Right cardiac atrium (tissue), 5 donors: ENCODE data around the gene TRIM75. TPM values are rescaled to one million over a fixed set of nuclear protein-coding genes. Genes with fewer than 3 reads are reported as not detected.
A peak's percentile ranks its signal among the peaks of the same experiment; 100 is the strongest.
"Not testable (repeated sequence)": the region's sequence is repeated elsewhere in the genome, so short reads cannot be mapped to it uniquely, and the experiment has no call there.

Experiments
- ATAC-seq, 2 donors: fragments of 200-7000 bp; cut with Tn5 transposase; one replicate each; pipeline versions ENCODE4 v1.8.0 to v1.9.1; 2020; ENCODE audit warnings: moderate library complexity in 2 of 2, mild to moderate bottlenecking in 1 of 2
- DNase-seq, 3 donors: peaks; one replicate each; pipeline ENCODE4 v3.0.0-alpha.2; 2020
- H3K27ac ChIP-seq: one replicate; pipeline ENCODE4 v1.5.1; 2013; ENCODE audit warnings: mild to moderate bottlenecking, low read length, control low read depth, moderate library complexity
- H3K27me3 ChIP-seq: one replicate; pipeline ENCODE4 v1.6.1; 2013; ENCODE audit not compliant: control insufficient read depth, insufficient read depth
- H3K4me1 ChIP-seq: one replicate; pipeline ENCODE4 v1.6.1; 2013; ENCODE audit warnings: low read length; ENCODE audit not compliant: control insufficient read depth, insufficient read depth
- H3K4me3 ChIP-seq: one replicate; pipeline ENCODE4 v1.5.1; 2013; ENCODE audit warnings: low read length, control low read depth
- H3K9me3 ChIP-seq: one replicate; pipeline ENCODE4 v1.6.1; 2013; ENCODE audit warnings: low read length; ENCODE audit not compliant: control insufficient read depth
- whole genome bisulfite sequencing: extraction: QIAGEN DNeasy Blood & Tissue Kit; methylation state at CpG from one replicate; pipeline ENCODE4 v1.1.7; 2013; 5-methylcytosine and 5-hydroxymethylcytosine counted together
- intact Hi-C, 4 donors: fragments of 100-400 bp; cut with DNase I; formaldehyde crosslinking; loops; one replicate each; pipeline versions ENCODE4 v1.11.0 to v1.14.0; 2022 to 2023
- polyA plus RNA-seq: library from polyadenylated mRNA; stranded (reverse); fragments of 200-250 nt; gene quantifications from one replicate; pipeline ENCODE4 v1.2.3, GENCODE V29; 2013
- total RNA-seq, 4 donors: library from RNA; stranded (reverse); fragmentation: NEBNext Ultra II Directional; extraction: Animal tissue kit (Norgen Biotek cat#: 25700); gene quantifications; one replicate each; pipeline ENCODE4 v1.2.1, GENCODE V29; 2021
- donor health status: healthy with polysubstance abuse.
- donor health status: DM: no; HTN: yes; CAD: no.
- donor health status: DM: no; HTN: no; CAD: no.
- donor health status: DM: no; HTN: yes; CAD: no; lungs with severe emphysema.
- donor health status: DM: yes; HTN: yes; CAD: no.

The TRIM75 gene
- total and polyA plus RNA-seq, 5 donors, result not detected

- H3K27ac ChIP-seq, result no peak overlapping the region
- no peaks in the 10 kb centered on the region for H3K27me3 ChIP-seq
- no peak overlapping the region for H3K4me3 ChIP-seq
- no peaks in the 10 kb centered on the region for H3K9me3 ChIP-seq
- intact Hi-C loops, result no loop called here
- no peak for DNase-seq
- ATAC-seq, result no peak
- H3K4me1 ChIP-seq, result no peaks in the 10 kb centered on the region
- 97% methylated on average over 5 of the region's 5 CpGs for WGBS
Observed at GRCh38 chr4:165077034-165077578, 23.4 kb downstream of the TRIM75 start.

GRCh38 chr4:165079476-165079875, 25.8 kb downstream of the TRIM75 start:
- H3K27ac ChIP-seq, result no peak overlapping the region
- peak; percentile 48 to 55 for ATAC-seq
- H3K4me3 ChIP-seq, result no peak overlapping the region
- no peaks in the 10 kb centered on the region for H3K27me3 ChIP-seq
- DNase-seq, result peak in 2 of 3 donors; percentile 40 to 64
- H3K4me1 ChIP-seq, result no peaks in the 10 kb centered on the region
- no peaks in the 10 kb centered on the region for H3K9me3 ChIP-seq
- intact Hi-C loops, result no loop called here
- 19% methylated on average over 6 of the region's 6 CpGs for WGBS

GRCh38 chr4:165084787-165085186, 31.1 kb downstream of the TRIM75 start:
- H3K9me3 ChIP-seq, H3K4me1 ChIP-seq, ATAC-seq, H3K27me3 ChIP-seq, H3K27ac ChIP-seq, H3K4me3 ChIP-seq, DNase-seq, intact Hi-C loops: not testable (repeated sequence)
- WGBS, result 97% methylated on average over 7 of the region's 7 CpGs

GRCh38 chr4:165085946-165086345, 32.3 kb downstream of the TRIM75 start:
- no peak overlapping the region for H3K27ac ChIP-seq
- intact Hi-C loops, result no loop called here
- H3K9me3 ChIP-seq, result no peaks in the 10 kb centered on the region
- no peak for ATAC-seq
- no peak for DNase-seq
- 92% methylated on average over 2 of the region's 2 CpGs for WGBS
- no peaks in the 10 kb centered on the region for H3K27me3 ChIP-seq
- no peak overlapping the region for H3K4me3 ChIP-seq
- no peaks in the 10 kb centered on the region for H3K4me1 ChIP-seq

GRCh38 chr4:165088366-165088765, 34.7 kb downstream of the TRIM75 start:
- DNase-seq (no peak), ATAC-seq (no peak)
- no peaks in the 10 kb centered on the region for H3K4me1 ChIP-seq
- H3K27me3 ChIP-seq, result no peaks in the 10 kb centered on the region
- no peak overlapping the region for H3K27ac ChIP-seq
- 90% methylated on average over 3 of the region's 3 CpGs for WGBS
- intact Hi-C loops, result no loop called here
- no peak overlapping the region for H3K4me3 ChIP-seq
- no peaks in the 10 kb centered on the region for H3K9me3 ChIP-seq

- intact Hi-C loops, result loop anchor here in 2 of 4 donors (10.0 kb wide), 2 partner anchors 307 to 317 kb away; no protein-coding TSS in a partner anchor
Observed at GRCh38 chr4:165092187-165092586, 38.5 kb downstream of the TRIM75 start.

GRCh38 chr4:165094873-165095272, 41.2 kb downstream of the TRIM75 start:
- 92% methylated on average over 3 of the region's 3 CpGs for WGBS
- Histone ChIP-seq H3K27ac (no peak overlapping the region), H3K4me1 (no peaks in the 10 kb centered on the region), H3K9me3 (no peaks in the 10 kb centered on the region), H3K27me3 (no peaks in the 10 kb centered on the region), H3K4me3 (no peak overlapping the region)
- no peak for DNase-seq
- ATAC-seq, result no peak
- intact Hi-C loops, result loop anchor here in 2 of 4 donors (10.0 kb wide), 2 partner anchors 310 to 320 kb away; no protein-coding TSS in a partner anchor

More at GRCh38 chr4:165092187-165092586, 38.5 kb downstream of the TRIM75 start:
- H3K4me1 ChIP-seq, ATAC-seq, H3K9me3 ChIP-seq, H3K4me3 ChIP-seq, H3K27ac ChIP-seq, DNase-seq, H3K27me3 ChIP-seq: not testable (repeated sequence)
- WGBS, result 98% methylated on average over 8 of the region's 8 CpGs

- H3K27me3 ChIP-seq, result no peaks in the 10 kb centered on the region
- H3K27ac ChIP-seq, result no peak overlapping the region
- H3K9me3 ChIP-seq, result no peaks in the 10 kb centered on the region
- WGBS, result 57% methylated on average over 1 of the region's 1 CpG
- DNase-seq, result no peak
- no peak overlapping the region for H3K4me3 ChIP-seq
- intact Hi-C loops, result loop anchor here in 2 of 4 donors (10.0 kb wide), 2 partner anchors 310 to 320 kb away; no protein-coding TSS in a partner anchor
- H3K4me1 ChIP-seq, result no peaks in the 10 kb centered on the region
- no peak for ATAC-seq
Observed at GRCh38 chr4:165095291-165095690, 41.6 kb downstream of the TRIM75 start.

GRCh38 chr4:165096776-165097175, 43.1 kb downstream of the TRIM75 start:
- DNase-seq (no peak), ATAC-seq (no peak)
- Histone ChIP-seq H3K27me3 (no peaks in the 10 kb centered on the region), H3K4me3 (no peak overlapping the region), H3K9me3 (no peaks in the 10 kb centered on the region), H3K4me1 (no peaks in the 10 kb centered on the region), H3K27ac (no peak overlapping the region)
- 79% methylated on average over 2 of the region's 2 CpGs for WGBS
- intact Hi-C loops, result loop anchor here in 2 of 4 donors (10.0 kb wide), 2 partner anchors 312 to 322 kb away; no protein-coding TSS in a partner anchor

GRCh38 chr4:165101641-165102040, 48.0 kb downstream of the TRIM75 start:
- intact Hi-C loops, result no loop called here
- no peaks in the 10 kb centered on the region for H3K27me3 ChIP-seq
- ATAC-seq (no peak), DNase-seq (no peak)
- H3K9me3 ChIP-seq, result no peaks in the 10 kb centered on the region
- H3K4me1 ChIP-seq, result no peaks in the 10 kb centered on the region
- no peak overlapping the region for H3K4me3 ChIP-seq
- WGBS, result 75% methylated on average over 3 of the region's 3 CpGs
- H3K27ac ChIP-seq, result no peak overlapping the region

- H3K9me3 ChIP-seq, result no peaks in the 10 kb centered on the region
- no peaks in the 10 kb centered on the region for H3K4me1 ChIP-seq
- no peak for ATAC-seq
- no peak overlapping the region for H3K4me3 ChIP-seq
- H3K27ac ChIP-seq, result no peak overlapping the region
- no peaks in the 10 kb centered on the region for H3K27me3 ChIP-seq
- 87% methylated on average over 6 of the region's 6 CpGs for WGBS
- intact Hi-C loops, result no loop called here
- DNase-seq, result no peak
Observed at GRCh38 chr4:165106518-165106917, 52.9 kb downstream of the TRIM75 start.
